ENCODE results near the gene EEF1AKMT1.
"Not testable (repeated sequence)": the region's sequence is repeated elsewhere in the genome, so short reads cannot be mapped to it uniquely, and the experiment has no call there.

Gene EEF1AKMT1

GRCh38 chr13:20689291-20689690 is 84.5 kb downstream of the EEF1AKMT1 start:
- DNase-seq, result no peak

- DNase-seq, result no peak
Observed at GRCh38 chr13:20686863-20687579, 86.7 kb downstream of the EEF1AKMT1 start.

GRCh38 chr13:20686167-20686566 is 87.6 kb downstream of the EEF1AKMT1 start:
- no peak for DNase-seq

GRCh38 chr13:20685092-20685491 is 88.7 kb downstream of the EEF1AKMT1 start:
- no peak for DNase-seq

GRCh38 chr13:20684546-20684945 is 89.2 kb downstream of the EEF1AKMT1 start:
- DNase-seq, result no peak

- DNase-seq, result no peak
Observed at GRCh38 chr13:20684041-20684440, 89.7 kb downstream of the EEF1AKMT1 start.

GRCh38 chr13:20682061-20682460 is 91.7 kb downstream of the EEF1AKMT1 start:
- no peak for DNase-seq

- not testable (repeated sequence) for DNase-seq
Observed at GRCh38 chr13:20681481-20681880, 92.3 kb downstream of the EEF1AKMT1 start.

- DNase-seq, result no peak
Observed at GRCh38 chr13:20680416-20681080, 93.2 kb downstream of the EEF1AKMT1 start.

GRCh38 chr13:20679879-20680278 is 93.9 kb downstream of the EEF1AKMT1 start:
- DNase-seq, result no peak

Measured in T-helper 2 cell (primary cell).